ENCODE results near the gene ARPC1B. TPM values are rescaled to one million over a fixed set of nuclear protein-coding genes. Genes with fewer than 3 reads are reported as not detected.

ARPC1B gene
- total and polyA plus RNA-seq, 2 experiments from 2014 or later, result 101 to 132 TPM

DNA sequence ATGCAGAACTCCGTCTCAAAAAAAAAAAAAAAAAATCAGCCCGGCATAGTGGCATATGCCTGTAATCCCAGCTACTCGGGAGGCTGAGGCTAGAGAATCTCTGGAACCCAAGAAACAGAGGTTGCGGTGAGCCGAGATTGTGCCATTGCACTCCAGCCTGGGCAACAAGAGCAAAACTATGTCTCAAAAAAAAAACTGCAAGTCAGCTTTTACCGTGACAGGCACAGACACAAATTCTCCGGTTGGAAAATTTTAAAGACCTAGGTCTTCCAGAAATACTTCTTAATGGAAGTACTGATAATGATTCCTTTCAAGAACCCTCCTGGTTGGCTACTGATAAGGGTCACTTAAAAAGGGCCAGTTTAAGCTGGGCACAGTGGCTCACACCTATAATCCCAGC is 19.4 kb upstream of the ARPC1B start:
- H2AFZ ChIP-seq, result no peak overlapping the region
- H3K36me3 Mint-ChIP-seq (ENCODE audit: low read depth), result peaks cover 43% of the 10 kb centered on the region

DNA sequence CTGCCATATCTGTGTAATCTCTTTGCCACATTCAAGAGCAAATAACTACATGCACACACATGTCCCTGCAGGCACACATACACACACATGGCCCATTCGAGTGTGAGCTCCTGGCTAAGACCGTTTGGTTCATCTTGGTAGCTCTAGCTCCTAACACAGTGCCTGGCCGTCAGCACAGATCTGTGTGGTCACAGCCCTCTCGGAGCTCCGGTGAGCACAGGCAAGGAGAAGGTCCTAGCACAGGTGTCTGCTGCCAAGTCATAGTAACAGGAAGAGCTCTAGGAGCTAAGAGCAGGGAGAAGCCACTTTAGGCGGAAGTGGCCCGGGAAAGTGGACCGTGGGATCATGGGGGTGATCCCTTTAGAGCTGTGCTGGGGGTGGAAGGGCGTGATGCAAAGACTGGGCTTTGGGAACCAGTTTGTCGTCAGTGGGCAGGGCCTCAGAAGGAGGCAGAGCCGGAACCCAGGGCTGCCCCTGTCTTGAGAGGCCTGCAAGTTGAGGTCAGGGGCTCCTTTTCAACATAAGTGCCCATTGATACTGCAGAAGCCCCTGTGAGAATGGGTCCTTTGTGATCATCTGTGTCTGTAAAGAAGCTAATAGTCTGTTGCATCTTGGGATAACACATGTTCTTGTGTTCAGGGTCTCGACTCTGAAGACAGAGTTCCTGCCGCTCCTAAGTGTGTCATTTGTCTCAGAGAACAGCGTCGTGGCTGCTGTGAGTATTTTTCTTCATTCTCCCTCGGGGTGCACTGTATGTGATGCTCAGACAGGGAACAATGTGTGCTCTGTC is 16.6 kb upstream of the ARPC1B start:
- H3K27me3 ChIP-seq (ENCODE audit: insufficient read depth), result no peaks in the 10 kb centered on the region
- H3K9me3 Mint-ChIP-seq, result no peaks in the 10 kb centered on the region
- peaks cover 42% of the 10 kb centered on the region for H3K36me3 Mint-ChIP-seq (ENCODE audit: low read depth)
- H3K9me2 ChIP-seq (ENCODE audit: insufficient read depth), result no peaks in the 10 kb centered on the region
- H3F3A ChIP-seq (replicated peaks; ENCODE audit: low read depth), result 0 out of 2 replicates have a peak, but pooled peaks cover 2% of the 10 kb centered on the region
- H3K36me3 ChIP-seq (ENCODE audit: insufficient read depth), result peaks cover 19% of the 10 kb centered on the region
- H4K20me1 ChIP-seq (replicated peaks; ENCODE audit: insufficient read depth), result 0 out of 2 replicates have a peak, but pooled peaks cover 5% of the 10 kb centered on the region
- H3K4me3 Mint-ChIP-seq, result no peak overlapping the region
- H3K4me1 Mint-ChIP-seq, result 0 out of 3 replicates have a peak, but pooled peaks cover 6% of the 10 kb centered on the region
- H3K4me3 ChIP-seq, result no peak overlapping the region
- DNase-seq (ENCODE audit: low spot score), result no peak
- no peak overlapping the region for H2AFZ ChIP-seq
- ATAC-seq, result no peak
- H3K4me2 ChIP-seq, result no peak overlapping the region
- H3K27me3 Mint-ChIP-seq (ENCODE audit: insufficient read depth, low read depth, poor library complexity), result peaks cover 10% of the 10 kb centered on the region
- no peak overlapping the region for H3K27ac Mint-ChIP-seq
- H3K4me1 ChIP-seq (ENCODE audit: insufficient read depth), result no peaks in the 10 kb centered on the region
- H3K27ac ChIP-seq (ENCODE audit: low read depth), result no peak overlapping the region
- H3K79me2 ChIP-seq (replicated peaks; ENCODE audit: insufficient read depth), result no peaks in the 10 kb centered on the region
- TF ChIP-seq ZNF462 (CRISPR knock-in tag; IDR thresholded peaks at IDR 0.05) (no peak), ETS1 (IDR thresholded peaks at IDR 0.05) (no peak), EZH2phosphoT487 (IDR thresholded peaks at IDR 0.05; ENCODE audit: unreplicated experiment) (no peak), NANOG (IDR thresholded peaks at IDR 0.05; ENCODE audit: borderline replicate concordance) (no peak)

More for the DNA sequence above, 19.4 kb upstream of the ARPC1B start:
- H3F3A ChIP-seq (replicated peaks; ENCODE audit: low read depth), result no peaks in the 10 kb centered on the region
- no peak overlapping the region for H3K27ac ChIP-seq (ENCODE audit: low read depth)
- H3K36me3 ChIP-seq (ENCODE audit: insufficient read depth), result peaks cover 8% of the 10 kb centered on the region; the same call in 1 of the 2 replicates
- no peaks in the 10 kb centered on the region for H3K9me2 ChIP-seq (ENCODE audit: insufficient read depth)
- DNase-seq (ENCODE audit: low spot score) (no peak), ATAC-seq (no peak)
- H3K9me3 Mint-ChIP-seq, result no peaks in the 10 kb centered on the region
- no peaks in the 10 kb centered on the region for H3K4me1 ChIP-seq (ENCODE audit: insufficient read depth)
- no peaks in the 10 kb centered on the region for H3K27me3 ChIP-seq (ENCODE audit: insufficient read depth)
- peaks cover 7% of the 10 kb centered on the region for H3K27me3 Mint-ChIP-seq (ENCODE audit: insufficient read depth, low read depth, poor library complexity)
- no peak overlapping the region for H3K4me2 ChIP-seq
- H3K4me1 Mint-ChIP-seq, result 0 out of 3 replicates have a peak, but pooled peaks cover 6% of the 10 kb centered on the region
- no peak overlapping the region for H3K4me3 Mint-ChIP-seq
- H3K79me2 ChIP-seq (replicated peaks; ENCODE audit: insufficient read depth), result no peaks in the 10 kb centered on the region
- H3K4me3 ChIP-seq, result no peak overlapping the region
- no peaks in the 10 kb centered on the region for H4K20me1 ChIP-seq (replicated peaks; ENCODE audit: insufficient read depth)
- H3K27ac Mint-ChIP-seq, result no peak overlapping the region
- TF ChIP-seq POLR2AphosphoS5 (IDR thresholded peaks at IDR 0.05; ENCODE audit: low read depth), result no peak
- TF ChIP-seq STAT1 (IDR thresholded peaks at IDR 0.05; ENCODE audit: unreplicated experiment), result no peak
- TF ChIP-seq ZNF331 (CRISPR knock-in tag; IDR thresholded peaks at IDR 0.05; ENCODE audit: low read depth), result no peak
- no peak for TF ChIP-seq CTCF (conservative IDR thresholded peaks at IDR 0.05; ENCODE audit: low read depth in 2 of 2)

Data from GM23338 (cell line).